GM11168 (cell line): ENCODE data around the gene CYTH3.
"Not testable (repeated sequence)": the region's sequence is repeated elsewhere in the genome, so short reads cannot be mapped to it uniquely, and the experiment has no call there.

Experiments used
- in situ Hi-C: fragments of 300-500 bp; cut with MboI; formaldehyde crosslinking; loops from one replicate; pipeline ENCODE4 v1.12.0; 2022; ENCODE audit warnings: low sequenced_read_pairs; ENCODE audit not compliant: unreplicated experiment

The CYTH3 gene

DNA sequence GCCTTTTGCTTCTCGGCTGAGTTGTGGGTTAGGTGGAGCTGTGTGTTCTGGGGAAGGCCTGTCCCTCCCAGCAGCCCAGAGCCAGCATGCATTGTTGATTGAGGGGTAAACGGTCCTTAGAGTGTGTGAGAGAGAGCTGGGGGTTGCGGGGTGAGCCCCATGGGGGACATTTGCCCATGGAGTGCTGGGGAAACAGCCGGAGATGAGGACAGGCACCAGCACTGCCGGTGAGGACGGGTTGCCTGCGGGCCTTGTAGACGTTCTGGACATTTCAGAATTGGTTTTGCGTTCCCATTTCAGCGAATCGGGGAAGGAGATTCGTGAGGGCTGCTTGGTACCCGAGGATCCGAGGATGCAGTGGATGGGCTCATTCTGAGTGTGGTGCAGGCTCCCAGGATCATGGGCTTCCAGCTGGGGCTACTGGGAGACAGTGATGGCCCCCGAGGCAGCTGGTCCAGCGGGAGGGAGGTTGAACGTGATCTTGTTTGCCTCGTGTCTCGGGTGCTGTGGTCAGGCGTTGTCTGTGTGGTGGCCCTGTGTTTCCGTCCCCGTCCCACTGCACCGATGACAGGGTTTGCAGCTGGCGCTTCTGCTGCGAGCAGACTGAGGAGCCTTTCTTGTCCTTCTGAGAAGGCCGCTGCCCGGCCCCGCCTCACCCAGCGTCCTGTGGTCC is 113.9 kb downstream of the CYTH3 start:
- in situ Hi-C loops, result no loop called here

DNA sequence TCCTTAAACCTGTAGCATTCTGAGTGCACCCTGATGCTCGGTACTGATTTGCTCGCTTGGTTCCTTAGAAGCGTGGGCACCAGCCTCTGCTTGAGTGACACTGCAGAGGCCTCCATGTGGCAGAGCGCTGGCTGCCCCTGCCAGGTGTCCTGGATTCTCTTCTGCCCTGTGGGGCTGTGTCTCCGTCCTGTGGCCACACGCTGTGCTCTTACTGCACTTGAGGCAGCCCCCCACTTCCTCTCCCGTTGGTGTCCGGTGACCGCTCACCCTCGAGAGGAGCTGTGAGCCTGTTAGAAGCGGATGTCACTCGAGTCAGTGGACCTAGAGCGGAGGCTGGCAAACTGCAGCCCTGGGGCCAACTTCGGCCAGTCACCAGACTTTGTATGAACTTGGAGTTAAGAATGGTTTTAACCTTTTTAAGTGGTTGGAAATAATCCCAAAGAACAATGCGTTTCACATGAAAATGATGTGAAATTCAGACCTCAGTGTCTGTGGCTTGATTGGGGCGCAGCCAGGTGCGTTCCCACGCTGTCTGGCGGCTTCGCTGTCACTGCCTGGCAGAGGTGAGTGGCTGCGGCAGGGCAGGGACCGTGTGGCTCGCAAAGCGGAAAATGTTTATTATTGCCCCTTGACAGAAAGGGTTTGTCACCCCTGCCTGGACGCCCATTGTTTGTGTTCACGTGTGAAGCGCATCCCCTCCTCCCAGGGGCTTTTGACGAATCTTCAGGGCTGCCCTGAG is 114.6 kb downstream of the CYTH3 start:
- in situ Hi-C loops, result no loop called here

GRCh38 chr7:6156734-6157133 is 115.7 kb downstream of the CYTH3 start:
- in situ Hi-C loops, result no loop called here

GRCh38 chr7:6155596-6155995 is 116.8 kb downstream of the CYTH3 start:
- in situ Hi-C loops, result no loop called here

- in situ Hi-C loops, result no loop called here
Observed at GRCh38 chr7:6154542-6155404, 117.7 kb downstream of the CYTH3 start.

GRCh38 chr7:6153646-6154541 is 118.5 kb downstream of the CYTH3 start:
- in situ Hi-C loops, result no loop called here

DNA sequence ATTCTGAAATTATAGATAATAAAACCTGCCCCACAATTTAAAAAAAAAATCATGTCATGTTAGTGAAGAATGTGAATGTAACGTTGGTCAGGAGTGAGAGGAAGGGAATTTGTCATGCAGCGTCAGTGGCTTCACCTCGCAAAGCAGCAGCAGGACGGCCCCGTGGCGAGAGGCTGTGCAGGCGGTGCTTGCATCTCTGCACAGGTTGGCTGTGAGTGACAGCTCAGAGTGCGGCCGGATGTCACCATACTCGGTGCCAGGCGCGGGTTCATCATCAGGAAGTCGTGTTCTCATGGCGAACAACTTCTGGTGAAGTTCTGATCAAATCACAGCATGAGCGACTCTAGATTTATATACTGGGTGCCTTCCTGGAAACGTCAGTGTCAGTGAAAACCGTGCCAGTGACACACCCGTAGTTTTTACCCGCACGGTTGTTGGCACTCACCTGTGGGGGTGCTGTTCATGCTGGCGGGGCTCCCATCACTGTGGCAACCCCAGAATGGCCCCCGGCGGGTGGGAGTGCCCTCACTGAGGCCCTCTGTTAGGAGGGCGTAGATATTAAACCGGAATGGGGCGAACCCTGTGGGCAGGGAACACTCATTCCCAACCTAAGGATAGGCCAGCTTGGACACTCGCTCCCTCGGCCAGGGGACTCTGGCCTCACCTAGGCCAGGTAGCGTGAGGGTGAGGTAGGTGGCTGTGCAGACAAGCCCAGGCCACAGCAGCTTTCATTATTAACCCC is 120.3 kb downstream of the CYTH3 start:
- in situ Hi-C loops, result no loop called here

DNA sequence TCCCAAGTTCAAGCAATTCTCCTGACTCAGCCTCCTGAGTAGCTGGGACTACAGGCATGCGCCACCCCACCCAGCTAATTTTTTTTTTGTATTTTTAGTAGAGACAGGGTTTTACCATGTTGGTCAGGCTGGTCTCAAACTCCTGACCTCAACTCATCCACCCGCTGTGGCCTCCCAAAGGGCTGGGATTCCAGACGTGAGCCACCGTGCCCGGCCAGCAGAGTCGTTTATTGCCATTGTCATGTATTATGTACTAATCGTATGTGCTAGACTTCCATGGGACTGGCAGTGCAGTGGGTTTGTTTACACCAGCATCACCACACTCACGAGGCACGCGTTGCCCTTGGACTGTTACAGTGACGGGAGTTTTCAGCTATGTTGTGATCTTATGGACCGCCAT is 120.9 kb downstream of the CYTH3 start:
- in situ Hi-C loops, result not testable (repeated sequence)

DNA sequence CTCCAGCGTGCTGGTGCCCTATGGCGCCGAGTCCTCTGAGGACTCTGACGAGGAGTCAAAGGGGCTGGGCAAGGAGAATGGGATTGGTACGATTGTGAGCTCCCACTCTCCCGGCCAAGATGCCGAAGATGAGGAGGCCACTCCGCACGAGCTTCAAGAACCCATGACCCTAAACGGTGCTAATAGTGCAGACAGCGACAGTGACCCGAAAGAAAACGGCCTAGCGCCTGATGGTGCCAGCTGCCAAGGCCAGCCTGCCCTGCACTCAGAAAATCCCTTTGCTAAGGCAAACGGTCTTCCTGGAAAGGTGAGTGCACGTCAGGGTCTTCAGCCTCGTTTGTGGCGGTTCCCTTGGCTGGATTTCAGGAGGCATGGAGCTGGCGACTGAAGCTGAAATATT is 122.4 kb downstream of the CYTH3 start:
- in situ Hi-C loops, result no loop called here

DNA sequence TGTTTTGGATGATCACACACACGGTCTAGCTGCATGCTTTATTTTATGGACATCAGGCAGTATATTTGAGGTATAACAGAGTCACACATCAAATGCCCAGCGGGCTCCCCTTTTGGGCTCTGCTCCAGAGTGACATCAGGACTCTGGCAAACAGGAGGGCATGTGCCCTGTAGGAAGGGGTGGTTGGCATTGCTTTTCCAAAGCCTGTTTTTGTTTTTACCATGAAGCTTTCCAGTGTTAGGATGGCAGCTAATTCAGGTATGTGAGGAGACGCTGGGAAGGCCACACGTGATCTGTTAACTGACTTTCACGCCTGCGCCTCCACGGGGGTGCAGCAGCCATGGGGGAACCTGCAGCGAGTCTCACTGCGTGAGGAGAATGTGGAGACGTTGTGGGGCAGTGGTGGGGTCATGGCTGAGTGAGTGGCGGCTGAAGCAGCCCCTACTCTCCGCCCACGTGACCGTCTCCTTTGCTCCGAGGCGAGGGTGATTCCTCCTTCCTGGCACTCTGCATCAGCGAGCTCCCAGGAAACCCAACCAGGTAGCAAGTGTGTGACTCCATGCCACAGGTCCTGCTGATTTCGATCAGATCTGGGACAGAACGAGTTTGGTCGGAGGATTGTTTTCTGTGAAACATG is 123.6 kb downstream of the CYTH3 start:
- in situ Hi-C loops, result no loop called here

- in situ Hi-C loops, result no loop called here
Observed at GRCh38 chr7:6147627-6148026, 124.8 kb downstream of the CYTH3 start.

GRCh38 chr7:6146666-6147065 is 125.8 kb downstream of the CYTH3 start:
- in situ Hi-C loops, result no loop called here

DNA sequence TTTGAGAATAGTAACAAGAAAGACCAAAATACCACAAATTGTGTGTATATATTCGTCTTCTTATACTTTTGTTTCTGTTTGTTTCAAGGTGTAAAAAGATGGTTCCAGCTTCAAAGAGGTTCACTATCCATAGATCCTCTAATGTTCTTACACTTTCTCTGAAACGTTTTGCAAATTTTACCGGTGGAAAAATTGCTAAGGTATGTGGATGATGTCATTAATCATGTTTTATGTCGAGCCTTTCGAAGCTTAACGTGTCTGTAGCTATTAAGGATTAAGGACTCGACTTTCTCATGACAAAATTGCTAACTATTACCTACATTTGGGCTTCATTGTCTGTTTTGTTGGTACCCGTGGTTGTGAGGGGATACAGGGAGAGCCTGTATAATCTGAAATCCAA is 128.4 kb downstream of the CYTH3 start:
- in situ Hi-C loops, result no loop called here

- in situ Hi-C loops, result no loop called here
Observed at GRCh38 chr7:6142871-6143380, 129.5 kb downstream of the CYTH3 start.

DNA sequence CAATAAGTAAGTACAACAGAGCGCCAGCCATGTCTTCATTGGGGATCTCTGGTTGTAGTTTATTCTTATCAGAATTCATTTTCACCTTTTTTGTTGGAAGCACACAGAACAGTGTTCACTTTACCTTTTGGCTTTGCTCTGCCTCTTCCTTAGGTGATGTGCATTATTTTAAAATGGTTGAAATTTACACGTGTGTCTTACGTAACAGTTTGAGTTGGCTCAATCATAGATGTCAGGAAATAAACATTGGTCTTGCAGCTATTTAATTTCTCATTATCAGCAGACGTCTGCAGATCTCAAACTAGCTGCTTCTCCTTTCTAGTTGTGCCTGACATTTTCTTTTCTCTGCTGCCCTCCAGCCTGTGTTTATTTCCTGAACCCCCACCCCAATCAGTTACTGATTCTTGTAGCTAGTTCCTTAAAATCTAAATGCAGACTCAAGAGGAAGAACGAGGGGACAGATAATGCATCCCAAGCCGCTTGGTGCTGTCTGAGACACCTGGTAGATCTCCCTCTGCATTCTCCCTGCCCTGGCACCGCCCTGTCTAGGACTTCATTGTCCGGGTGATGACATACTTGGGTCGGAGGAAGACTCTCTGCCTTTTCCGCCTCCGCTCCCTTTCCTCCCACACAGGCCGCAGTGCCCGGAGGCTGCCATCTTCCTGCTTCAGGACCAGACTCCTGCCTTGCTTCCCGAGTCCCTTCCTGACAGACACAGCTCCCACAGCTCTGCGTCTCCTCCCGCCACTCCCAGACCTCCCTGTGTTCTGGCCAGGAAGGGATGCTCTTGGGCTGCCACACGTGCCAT is 133.0 kb downstream of the CYTH3 start:
- in situ Hi-C loops, result no loop called here

DNA sequence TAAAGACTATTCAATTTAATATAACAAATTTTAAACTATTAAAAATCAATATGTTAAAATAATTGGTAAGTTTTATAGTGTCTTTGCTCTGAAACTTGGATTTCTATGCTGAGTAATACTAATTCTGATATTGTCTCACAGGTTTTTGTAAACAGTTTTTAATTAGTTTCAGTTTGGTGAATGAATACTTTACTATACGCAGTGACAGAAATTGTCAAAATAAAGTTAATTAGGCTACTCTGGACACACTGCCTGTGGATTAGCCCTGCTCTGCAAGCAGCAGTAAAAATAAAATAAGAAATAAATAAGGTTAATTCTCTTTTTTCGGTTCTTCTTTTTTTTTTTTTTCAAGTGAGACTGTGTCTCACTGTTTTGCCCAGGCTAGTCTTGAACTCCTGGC is 135.9 kb downstream of the CYTH3 start:
- in situ Hi-C loops, result no loop called here

DNA sequence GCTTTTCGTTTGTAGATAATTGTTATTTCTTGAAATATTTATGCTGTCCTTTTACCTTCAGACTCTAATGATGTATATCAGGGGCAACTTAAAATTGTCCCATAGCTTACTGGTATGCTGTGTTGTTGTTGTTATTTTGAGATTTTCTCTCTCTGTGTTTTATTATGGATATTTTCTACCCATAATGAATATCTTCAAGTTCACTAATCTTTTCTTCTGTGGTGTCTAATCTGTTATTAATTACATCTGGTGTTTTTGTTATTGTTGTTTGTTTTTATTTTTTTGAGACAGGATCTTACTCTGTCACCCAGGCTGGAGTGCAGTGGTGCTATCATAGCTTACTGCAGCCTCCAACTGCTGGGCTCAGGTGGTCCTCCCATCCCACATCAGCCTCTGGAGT is 139.2 kb downstream of the CYTH3 start:
- in situ Hi-C loops, result no loop called here

DNA sequence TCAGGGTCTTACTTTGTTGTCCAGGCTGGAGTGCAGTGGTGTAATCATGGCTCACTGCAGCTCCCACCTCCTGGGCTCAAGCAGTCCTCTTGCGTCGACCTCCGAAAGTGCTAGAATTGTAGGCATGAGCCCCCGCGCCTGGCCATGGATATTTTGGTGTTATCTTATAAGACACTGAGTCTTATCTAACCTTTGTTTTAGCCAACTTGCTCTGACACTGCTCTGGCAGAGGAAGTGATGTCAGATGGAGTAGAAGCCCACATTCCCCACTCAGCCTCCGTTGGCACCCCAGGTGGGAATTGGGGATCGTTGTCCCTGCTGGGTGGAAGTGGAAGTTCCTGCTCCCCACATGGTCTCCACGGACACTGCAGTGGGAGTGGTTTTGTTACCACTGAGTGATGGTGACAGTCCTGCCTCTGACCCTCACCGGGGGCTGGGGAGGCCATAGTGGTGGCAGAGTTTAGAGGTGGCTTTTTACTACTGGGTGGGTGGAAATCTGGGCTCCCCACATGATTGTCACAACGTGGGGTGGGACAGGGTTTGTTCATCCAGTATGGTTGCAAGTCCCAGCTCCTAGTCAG is 142.3 kb downstream of the CYTH3 start:
- in situ Hi-C loops, result no loop called here
